Esophagus squamous epithelium (tissue), 5 donors: ENCODE results near the gene COPS9. TPM values are rescaled to one million over a fixed set of nuclear protein-coding genes. Genes with fewer than 3 reads are reported as not detected.

Source experiments
- DNase-seq: peaks from one replicate; lab custom pipeline; 2025; lab: John Stamatoyannopoulos, UW
- H3K27ac ChIP-seq, 4 donors: fragments of 200-600 bp; sonication (generic); one replicate each; pipeline ENCODE4 v1.5.1; 2016 to 2019; ENCODE audit warnings: mild to moderate bottlenecking in 1 of 4
- H3K27me3 ChIP-seq, 4 donors: fragments of 200-600 bp; sonication (generic); 1 replicate in 3 of 4; 2 replicates in 1 of 4; pipeline versions ENCODE4 v1.5.1 to v1.6.0; 2017 to 2021; ENCODE audit warnings: antibody characterized with exemption in 1 of 4
- H3K36me3 ChIP-seq, 3 donors: fragments of 200-600 bp; sonication (generic); one replicate each; pipeline ENCODE4 v1.5.1; 2016 to 2019
- H3K4me1 ChIP-seq, 3 donors: fragments of 200-600 bp; sonication (generic); one replicate each; pipeline ENCODE4 v1.5.1; 2017 to 2019
- H3K4me3 ChIP-seq, 4 donors: fragments of 200-600 bp; sonication (generic); 1 replicate in 3 of 4; 2 replicates in 1 of 4; pipeline ENCODE4 v1.5.1; 2016 to 2019; ENCODE audit warnings: mild to moderate bottlenecking in 2 of 4, moderate library complexity in 1 of 4
- H3K9me3 ChIP-seq, 3 donors: fragments of 200-600 bp; sonication (generic); one replicate each; pipeline ENCODE4 v1.5.1; 2016 to 2019
- CTCF ChIP-seq, 6 experiments: fragments of 450-650 bp in 4 of 6; fragments of 200-600 bp in 2 of 6; sonication (generic) in 2 of 6; IDR thresholded peaks; one replicate each; pipeline ENCODE4 v1.5.1; 2016 to 2019; ENCODE audit warnings: antibody characterized with exemption in 6 of 6, mild to moderate bottlenecking in 4 of 6, moderate library complexity in 4 of 6
- POLR2A ChIP-seq, 4 donors: fragments of 450-650 bp; IDR thresholded peaks; one replicate each; pipeline ENCODE4 v1.6.1; 2017; ENCODE audit warnings: antibody characterized with exemption in 4 of 4, mild to moderate bottlenecking in 4 of 4, moderate library complexity in 3 of 4
- WGBS, 2 donors: methylation state at CpG; one replicate each; pipeline ENCODE4 v1.1.5; 2018; 5-methylcytosine and 5-hydroxymethylcytosine counted together
- intact Hi-C: fragments of 100-400 bp; cut with DNase I; formaldehyde crosslinking; loops from one replicate; pipeline ENCODE4 v1.15.0; 2022
- total RNA-seq, 4 donors: library from RNA; depleted of rRNA; stranded (reverse); fragments of >200 nt; gene quantifications; one replicate each; pipeline ENCODE4 v1.1.0, GENCODE V29; 2016
- donor health status: DM: yes; HTN: yes; CAD: no.

COPS9 gene
- total RNA-seq, 4 donors from 2014 or later = 103 to 225 (median 195) TPM

DNA sequence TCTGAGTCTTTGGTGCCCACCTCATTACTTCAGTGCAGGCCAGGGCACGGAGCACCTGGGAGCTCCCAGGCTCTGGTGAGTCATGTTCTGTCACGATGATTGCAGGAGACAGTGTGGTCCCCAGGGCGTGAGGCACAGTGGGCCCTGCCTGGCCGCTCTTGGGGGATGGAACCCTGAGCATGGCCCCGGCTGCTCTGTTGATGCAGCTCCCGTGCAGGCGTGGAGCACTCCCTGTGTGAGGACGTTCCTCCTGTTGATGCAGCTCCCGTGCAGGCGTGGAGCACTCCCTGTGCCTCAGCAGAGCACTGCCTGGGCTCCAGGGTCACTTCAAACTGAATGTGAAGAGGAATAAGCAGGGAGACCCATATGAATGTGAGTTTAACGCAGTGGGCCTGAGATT is 30.1 kb downstream of the COPS9 start:
- no peak overlapping the region for H3K27ac ChIP-seq
- no peaks in the 10 kb centered on the region for H3K9me3 ChIP-seq
- H3K27me3 ChIP-seq = peaks cover 0 to 54% (median 0%) of the 10 kb centered on the region in 4 donors
- DNase-seq = no peak
- WGBS, 2 donors = 39 to 80% methylated on average over 1 to 6 of the region's 11 CpGs
- H3K4me3 ChIP-seq = no peak overlapping the region
- no peak for TF ChIP-seq CTCF (IDR thresholded peaks at IDR 0.05)
- TF ChIP-seq POLR2A (IDR thresholded peaks at IDR 0.05) = no peak
- no peaks in the 10 kb centered on the region for H3K36me3 ChIP-seq
- intact Hi-C loops = no loop called here
- no peaks in the 10 kb centered on the region for H3K4me1 ChIP-seq

DNA sequence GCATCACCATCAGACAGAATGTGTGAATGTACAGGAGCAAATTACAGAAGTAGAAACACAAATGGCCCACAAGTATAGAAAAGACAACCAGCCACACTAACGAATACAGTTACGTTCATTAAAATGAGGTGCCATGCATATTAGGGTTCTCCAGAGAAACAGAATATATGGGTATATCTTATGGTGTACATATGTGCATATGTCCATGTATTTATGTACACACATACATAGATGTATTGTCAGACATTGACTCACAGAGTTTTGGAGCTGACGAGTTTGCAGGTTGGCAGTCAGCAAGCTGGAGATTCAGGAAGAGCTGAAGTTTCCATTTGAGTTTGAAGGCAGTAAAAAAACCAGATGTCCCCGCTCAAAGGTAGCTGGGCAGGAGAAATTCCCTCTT is 33.0 kb downstream of the COPS9 start:
- no peaks in the 10 kb centered on the region for H3K9me3 ChIP-seq
- DNase-seq = no peak
- H3K27me3 ChIP-seq = peaks cover 0 to 60% (median 0%) of the 10 kb centered on the region in 4 donors
- WGBS, 2 donors = 63 to 71% methylated on average over 4 of the region's 4 CpGs
- H3K4me1 ChIP-seq = no peaks in the 10 kb centered on the region
- TF ChIP-seq CTCF (IDR thresholded peaks at IDR 0.05) (no peak), POLR2A (IDR thresholded peaks at IDR 0.05) (no peak)
- H3K4me3 ChIP-seq = no peak overlapping the region
- no peak overlapping the region for H3K27ac ChIP-seq
- no peaks in the 10 kb centered on the region for H3K36me3 ChIP-seq
- intact Hi-C loops = no loop called here

DNA sequence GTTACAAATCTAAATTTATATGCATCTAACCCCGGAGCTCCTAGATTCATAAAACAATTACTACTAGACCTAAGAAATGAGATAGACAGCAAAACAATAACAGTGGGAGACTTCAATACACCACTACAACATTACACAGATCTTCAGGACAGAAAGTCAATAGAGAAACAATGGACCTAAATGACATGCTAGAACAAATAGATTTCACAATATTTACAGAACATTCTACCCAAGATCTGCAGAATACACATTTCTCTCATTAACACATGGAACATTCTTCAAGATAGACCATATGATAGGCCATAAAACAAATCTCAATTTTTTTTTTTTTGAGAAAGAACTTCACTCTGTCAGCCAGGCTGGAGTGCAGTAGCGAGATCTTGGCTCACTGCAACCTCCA is 37.8 kb downstream of the COPS9 start:
- no peaks in the 10 kb centered on the region for H3K36me3 ChIP-seq
- H3K4me3 ChIP-seq = no peak overlapping the region
- no peak overlapping the region for H3K27ac ChIP-seq
- WGBS, 2 donors = 60 to 64% methylated on average over 2 of the region's 2 CpGs
- H3K9me3 ChIP-seq = peaks cover 0 to 9% (median 4%) of the 10 kb centered on the region in 3 donors
- peaks cover 0 to 8% (median 0%) of the 10 kb centered on the region in 3 donors for H3K4me1 ChIP-seq
- H3K27me3 ChIP-seq = peaks cover 8 to 80% (median 16%) of the 10 kb centered on the region in 4 donors
- DNase-seq = no peak
- TF ChIP-seq POLR2A (IDR thresholded peaks at IDR 0.05) (no peak), CTCF (IDR thresholded peaks at IDR 0.05) (no peak)
- intact Hi-C loops = no loop called here

DNA sequence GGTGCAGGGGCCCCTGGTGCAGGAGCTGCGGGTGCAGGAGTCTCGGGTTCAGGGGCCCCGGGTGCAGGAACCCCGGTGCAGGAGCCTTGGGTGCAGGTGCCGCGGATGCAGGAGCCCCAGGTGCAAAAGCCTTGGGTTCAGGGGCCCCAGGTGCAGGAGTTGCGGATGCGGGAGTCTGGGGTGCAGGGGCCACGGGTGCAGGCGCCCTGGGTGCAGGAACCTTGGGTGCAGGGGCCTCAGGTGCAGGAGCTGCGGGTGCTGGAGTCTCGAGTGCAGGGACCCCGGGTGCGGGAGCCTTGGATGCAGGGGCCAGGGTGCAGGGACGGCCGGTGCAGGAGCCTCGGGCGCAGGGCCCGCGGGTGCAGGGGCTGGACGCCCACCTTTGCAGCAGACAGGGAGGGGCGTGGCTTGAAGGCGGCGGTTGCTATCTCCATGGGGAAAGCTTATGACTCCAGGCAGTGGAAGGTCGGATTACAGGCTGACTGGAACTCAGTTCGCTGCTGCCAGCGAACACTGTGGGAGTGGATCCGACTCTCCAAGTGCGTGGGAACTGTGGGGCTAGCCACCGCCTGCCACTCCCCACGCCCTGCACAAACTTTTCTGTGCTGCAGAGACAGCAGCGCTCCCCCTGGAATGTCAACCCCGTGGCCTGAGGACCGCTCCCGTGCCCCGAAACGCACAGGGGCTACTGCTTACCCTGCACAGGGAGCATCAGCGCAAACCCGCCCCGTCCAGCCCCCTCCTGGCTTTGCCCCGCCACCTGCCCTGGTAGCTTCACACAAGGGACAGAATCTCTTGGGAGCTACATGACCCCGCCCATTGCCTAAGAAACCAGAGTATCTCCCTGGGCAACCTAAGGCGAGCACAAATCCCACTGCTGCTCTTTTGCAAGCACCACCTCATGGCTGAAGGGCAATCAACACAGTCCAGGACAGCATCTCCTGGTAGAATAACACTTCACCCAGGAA is 40.3 kb downstream of the COPS9 start:
- no peaks in the 10 kb centered on the region for H3K36me3 ChIP-seq
- H3K27me3 ChIP-seq = peaks cover 8 to 97% (median 16%) of the 10 kb centered on the region in 4 donors
- DNase-seq = no peak
- intact Hi-C loops = no loop called here
- H3K27ac ChIP-seq = no peak overlapping the region
- 0 to 4% methylated on average over 2 to 19 of the region's 43 CpGs for WGBS, 2 donors
- TF ChIP-seq CTCF (IDR thresholded peaks at IDR 0.05) (no peak), POLR2A (IDR thresholded peaks at IDR 0.05) (no peak)
- peaks cover 0 to 8% (median 0%) of the 10 kb centered on the region in 3 donors for H3K4me1 ChIP-seq
- no peak overlapping the region for H3K4me3 ChIP-seq
- peaks cover 0 to 9% (median 4%) of the 10 kb centered on the region in 3 donors for H3K9me3 ChIP-seq

DNA sequence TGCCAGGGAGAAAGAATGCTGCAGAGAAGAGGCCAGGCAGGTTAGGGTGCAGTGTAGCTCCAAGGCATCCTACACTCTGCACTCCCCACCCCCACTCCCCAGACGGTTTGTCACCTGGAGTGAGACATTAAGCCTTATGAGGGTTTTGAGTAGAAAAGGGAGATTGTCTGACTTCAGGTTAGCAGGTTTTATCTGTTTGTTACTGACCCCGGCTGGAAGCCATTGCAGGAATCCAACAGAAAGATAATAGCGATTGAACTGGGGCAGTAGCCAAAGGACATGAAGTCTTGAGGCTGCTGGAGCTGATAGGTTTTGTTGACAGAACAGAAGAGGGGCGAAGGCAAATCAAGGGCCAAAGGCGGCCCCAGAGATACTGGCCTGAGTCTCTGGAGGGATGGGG is 46.8 kb downstream of the COPS9 start:
- no peaks in the 10 kb centered on the region for H3K36me3 ChIP-seq
- peaks cover 0 to 16% (median 12%) of the 10 kb centered on the region in 3 donors for H3K9me3 ChIP-seq
- intact Hi-C loops = no loop called here
- WGBS, 2 donors = 43 to 58% methylated on average over 5 of the region's 5 CpGs
- peaks cover 0 to 53% (median 0%) of the 10 kb centered on the region in 4 donors for H3K27me3 ChIP-seq
- TF ChIP-seq POLR2A (IDR thresholded peaks at IDR 0.05) = no peak
- no peak for TF ChIP-seq CTCF (IDR thresholded peaks at IDR 0.05)
- no peaks in the 10 kb centered on the region for H3K4me1 ChIP-seq
- no peak overlapping the region for H3K27ac ChIP-seq
- DNase-seq = no peak
- no peak overlapping the region for H3K4me3 ChIP-seq
